KMS-11 (cell line): ENCODE measurements around the gene YKT6.

Source experiments
- H2AFZ ChIP-seq: fragments of 200-600 bp; sonication (generic); 2 replicates; pipeline ENCODE4 v1.6.1; 2016; ENCODE audit warnings: antibody characterized with exemption, mixed run types, low read depth
- H3K27ac ChIP-seq: fragments of 200-600 bp; sonication (generic); 2 replicates; pipeline ENCODE4 v1.6.1; 2016; ENCODE audit warnings: mild to moderate bottlenecking, mixed run types
- H3K27me3 ChIP-seq: fragments of 200-600 bp; sonication (generic); 2 replicates; pipeline ENCODE4 v1.6.1; 2017; ENCODE audit warnings: mild to moderate bottlenecking, low read depth, mixed run types, moderate library complexity; ENCODE audit not compliant: insufficient read depth
- H3K36me3 ChIP-seq: fragments of 200-600 bp; sonication (generic); 2 replicates; pipeline ENCODE4 v1.6.1; 2017; ENCODE audit warnings: mild to moderate bottlenecking, mixed run types; ENCODE audit not compliant: insufficient read depth
- H3K4me1 ChIP-seq: fragments of 200-600 bp; sonication (generic); 2 replicates; pipeline ENCODE4 v1.6.1; 2016; ENCODE audit warnings: mild to moderate bottlenecking, low read depth, mixed run types; ENCODE audit not compliant: poor library complexity, severe bottlenecking
- H3K4me2 ChIP-seq: fragments of 200-600 bp; sonication (generic); 2 replicates; pipeline ENCODE4 v1.7.0; 2016; ENCODE audit warnings: mild to moderate bottlenecking, mixed run types
- H3K4me3 ChIP-seq: fragments of 200-600 bp; sonication (generic); IDR thresholded peaks from 2 replicates; pipeline ENCODE4 v1.6.1; 2017; ENCODE audit warnings: low read depth, low read length, mixed read lengths; ENCODE audit not compliant: insufficient read depth
- H3K79me2 ChIP-seq: fragments of 200-600 bp; sonication (generic); 2 replicates; pipeline ENCODE4 v1.6.1; 2016; ENCODE audit warnings: low read depth, mixed run types; ENCODE audit not compliant: insufficient read depth
- H3K9ac ChIP-seq: fragments of 200-600 bp; sonication (generic); 2 replicates; pipeline ENCODE4 v1.6.1; 2016; ENCODE audit warnings: mild to moderate bottlenecking, mixed run types
- H4K20me1 ChIP-seq: fragments of 200-600 bp; sonication (generic); 2 replicates; pipeline ENCODE4 v1.6.1; 2016; ENCODE audit warnings: mild to moderate bottlenecking, mixed run types; ENCODE audit not compliant: insufficient read depth
- TF ChIP-seq, protein P1 (sequence below): fragments of 200-600 bp; sonication (generic); conservative IDR thresholded peaks from 2 replicates; pipeline ENCODE4 v1.6.1; 2017; ENCODE audit warnings: low read depth, mild to moderate bottlenecking, antibody characterized with exemption, low read length, moderate library complexity, mixed read lengths

Gene YKT6

DNA sequence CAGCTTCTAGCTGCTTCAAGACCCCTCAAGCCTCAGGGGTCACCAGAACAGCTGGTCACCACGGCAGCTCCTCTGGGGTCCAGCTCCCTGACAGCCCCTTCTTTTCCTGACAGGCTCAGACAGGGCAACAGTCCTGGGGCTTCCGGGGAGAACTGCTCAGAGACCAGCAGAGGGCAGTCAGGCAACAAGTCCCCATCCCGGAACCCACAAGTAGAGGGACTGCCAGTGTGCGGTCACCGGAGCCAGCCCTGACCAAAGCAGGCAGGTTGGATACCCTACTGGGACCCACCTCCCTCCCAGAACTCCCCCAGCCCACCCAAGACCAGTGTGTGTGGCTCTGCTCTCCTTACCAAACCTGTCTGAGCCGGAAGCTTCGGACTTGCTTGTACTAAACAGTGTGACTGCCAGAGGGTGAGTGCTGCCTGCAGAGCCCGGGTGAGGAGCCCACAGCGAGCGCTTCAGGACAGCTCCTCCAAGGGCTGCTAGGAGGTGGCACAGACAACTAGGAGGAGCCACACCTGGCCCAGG is 40.3 kb downstream of the YKT6 start:
- Histone ChIP-seq H3K4me1 (peaks cover 6% of the 10 kb centered on the region), H3K4me2 (peak overlapping the region; percentile 52; the same call in 1 of the 2 replicates), H3K79me2 (no peaks in the 10 kb centered on the region), H3K36me3 (no peaks in the 10 kb centered on the region), H3K27ac (no peak overlapping the region), H2AFZ (peak overlapping the region; percentile 91), H3K27me3 (peaks cover 37% of the 10 kb centered on the region), H4K20me1 (no peaks in the 10 kb centered on the region), H3K9ac (peak overlapping the region; percentile 32; the same call in 1 of the 2 replicates), H3K4me3 (no peak overlapping the region)
- TF ChIP-seq, protein P1, sequence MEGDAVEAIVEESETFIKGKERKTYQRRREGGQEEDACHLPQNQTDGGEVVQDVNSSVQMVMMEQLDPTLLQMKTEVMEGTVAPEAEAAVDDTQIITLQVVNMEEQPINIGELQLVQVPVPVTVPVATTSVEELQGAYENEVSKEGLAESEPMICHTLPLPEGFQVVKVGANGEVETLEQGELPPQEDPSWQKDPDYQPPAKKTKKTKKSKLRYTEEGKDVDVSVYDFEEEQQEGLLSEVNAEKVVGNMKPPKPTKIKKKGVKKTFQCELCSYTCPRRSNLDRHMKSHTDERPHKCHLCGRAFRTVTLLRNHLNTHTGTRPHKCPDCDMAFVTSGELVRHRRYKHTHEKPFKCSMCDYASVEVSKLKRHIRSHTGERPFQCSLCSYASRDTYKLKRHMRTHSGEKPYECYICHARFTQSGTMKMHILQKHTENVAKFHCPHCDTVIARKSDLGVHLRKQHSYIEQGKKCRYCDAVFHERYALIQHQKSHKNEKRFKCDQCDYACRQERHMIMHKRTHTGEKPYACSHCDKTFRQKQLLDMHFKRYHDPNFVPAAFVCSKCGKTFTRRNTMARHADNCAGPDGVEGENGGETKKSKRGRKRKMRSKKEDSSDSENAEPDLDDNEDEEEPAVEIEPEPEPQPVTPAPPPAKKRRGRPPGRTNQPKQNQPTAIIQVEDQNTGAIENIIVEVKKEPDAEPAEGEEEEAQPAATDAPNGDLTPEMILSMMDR, result peak; percentile 79

DNA sequence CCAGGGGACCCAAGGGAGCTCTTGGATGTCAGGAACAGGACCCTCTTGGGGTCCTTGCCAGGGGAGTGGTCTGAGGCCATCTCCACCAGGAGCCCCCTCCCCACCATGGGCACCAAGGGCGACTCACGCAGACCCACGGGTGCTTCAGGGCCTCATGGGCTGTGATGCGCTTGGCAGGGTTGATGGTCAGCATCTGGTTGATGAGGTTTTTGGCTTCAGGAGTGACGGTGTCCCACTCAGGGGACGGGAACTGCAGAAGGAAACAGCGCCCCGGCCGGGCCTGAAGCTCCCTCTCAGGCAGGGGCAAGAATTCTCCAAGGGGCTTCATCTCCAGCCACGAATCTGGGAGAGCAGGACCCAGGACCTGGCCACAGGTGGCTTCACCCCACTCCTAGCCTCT is 41.3 kb downstream of the YKT6 start:
- H3K36me3 ChIP-seq, result no peaks in the 10 kb centered on the region
- H3K4me1 ChIP-seq, result peaks cover 6% of the 10 kb centered on the region
- TF ChIP-seq, protein P1, result no peak
- no peak overlapping the region for H3K4me3 ChIP-seq
- H3K27ac ChIP-seq, result no peak overlapping the region
- H3K9ac ChIP-seq, result no peak overlapping the region
- no peak overlapping the region for H3K4me2 ChIP-seq
- no peaks in the 10 kb centered on the region for H3K79me2 ChIP-seq
- no peaks in the 10 kb centered on the region for H4K20me1 ChIP-seq
- H2AFZ ChIP-seq, result no peak overlapping the region
- peaks cover 27% of the 10 kb centered on the region for H3K27me3 ChIP-seq

DNA sequence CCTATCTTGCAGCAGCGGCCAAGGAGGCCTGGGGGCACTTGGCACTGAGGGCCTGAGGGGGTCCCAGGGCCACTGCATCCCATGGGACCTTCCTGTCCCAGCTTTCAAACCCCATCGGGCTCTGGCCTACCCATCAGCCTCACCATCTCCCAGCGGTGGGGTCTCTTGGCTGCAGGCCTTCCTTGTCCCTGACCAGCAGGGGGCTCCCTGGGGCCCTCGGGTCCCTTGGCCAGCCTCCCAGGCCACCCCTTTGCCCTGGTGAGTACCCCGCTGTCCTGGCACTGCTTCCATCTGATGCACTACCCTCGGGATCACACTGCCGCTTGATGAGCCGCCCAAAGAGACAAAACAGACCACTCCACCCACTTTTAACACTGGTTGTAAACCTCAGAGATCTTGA is 43.5 kb downstream of the YKT6 start:
- H3K79me2 ChIP-seq, result no peaks in the 10 kb centered on the region
- no peak overlapping the region for H3K4me2 ChIP-seq
- no peak overlapping the region for H3K9ac ChIP-seq
- peaks cover 6% of the 10 kb centered on the region for H3K4me1 ChIP-seq
- H4K20me1 ChIP-seq, result no peaks in the 10 kb centered on the region
- H2AFZ ChIP-seq, result no peak overlapping the region
- H3K36me3 ChIP-seq, result no peaks in the 10 kb centered on the region
- H3K4me3 ChIP-seq, result no peak overlapping the region
- no peak overlapping the region for H3K27ac ChIP-seq
- TF ChIP-seq, protein P1, result peak; percentile 72
- H3K27me3 ChIP-seq, result peaks cover 6% of the 10 kb centered on the region; the same call in 1 of the 2 replicates

GRCh38 chr7:44246396-44247113 is 45.8 kb downstream of the YKT6 start:
- no peak overlapping the region for H3K4me2 ChIP-seq

More at GRCh38 chr7:44246396-44247113, 45.8 kb downstream of the YKT6 start:
- Histone ChIP-seq H3K9ac (no peak overlapping the region), H3K4me3 (no peak overlapping the region), H3K27ac (no peak overlapping the region), H3K27me3 (no peaks in the 10 kb centered on the region), H3K36me3 (no peaks in the 10 kb centered on the region), H2AFZ (no peak overlapping the region), H3K4me1 (peaks cover under 1% of the 10 kb centered on the region), H4K20me1 (no peaks in the 10 kb centered on the region), H3K79me2 (no peaks in the 10 kb centered on the region)
- TF ChIP-seq, protein P1, result no peak
